ENCODE results near the gene COL5A1.
"Not testable (repeated sequence)": the region's sequence is repeated elsewhere in the genome, so short reads cannot be mapped to it uniquely, and the experiment has no call there.

Gene COL5A1

DNA sequence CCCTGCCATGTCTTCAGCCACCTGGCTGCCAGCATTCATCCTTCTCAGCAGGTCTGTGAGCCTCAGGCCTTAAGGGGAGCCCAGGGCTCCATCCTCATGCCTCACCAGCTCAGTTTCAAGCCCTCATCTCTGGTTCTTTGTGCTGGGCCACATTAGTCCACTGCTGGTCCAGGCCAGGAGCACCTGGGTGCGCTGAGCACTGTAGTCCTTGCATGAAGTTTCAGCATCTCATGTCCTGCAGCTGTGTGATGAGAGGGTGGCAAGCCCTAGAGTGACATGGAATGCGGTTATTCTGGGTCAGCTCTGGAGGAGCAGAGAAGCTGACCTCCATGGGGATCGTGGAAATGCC, 42.7 kb downstream of the COL5A1 start:
- Histone ChIP-seq H3K4me3 (no peak overlapping the region), H3K27ac (no peak overlapping the region)

DNA sequence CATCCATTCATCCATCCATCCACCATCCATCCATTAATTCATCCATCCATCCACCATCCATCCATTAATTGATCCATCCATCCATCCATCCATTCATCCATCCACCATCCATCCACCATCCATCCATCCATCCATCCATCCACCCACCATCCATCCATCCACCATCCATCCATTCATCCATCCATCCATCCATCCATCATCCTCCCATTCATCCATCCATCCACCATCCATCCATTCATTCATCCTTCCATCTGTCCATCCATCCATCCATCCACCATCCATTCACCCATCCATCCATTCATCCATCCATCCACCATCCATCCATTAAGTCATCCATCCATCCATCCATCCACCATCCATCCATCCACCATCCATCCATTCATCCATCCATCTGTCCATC, 43.3 kb downstream of the COL5A1 start:
- H3K27ac ChIP-seq, H3K4me3 ChIP-seq: not testable (repeated sequence)

DNA sequence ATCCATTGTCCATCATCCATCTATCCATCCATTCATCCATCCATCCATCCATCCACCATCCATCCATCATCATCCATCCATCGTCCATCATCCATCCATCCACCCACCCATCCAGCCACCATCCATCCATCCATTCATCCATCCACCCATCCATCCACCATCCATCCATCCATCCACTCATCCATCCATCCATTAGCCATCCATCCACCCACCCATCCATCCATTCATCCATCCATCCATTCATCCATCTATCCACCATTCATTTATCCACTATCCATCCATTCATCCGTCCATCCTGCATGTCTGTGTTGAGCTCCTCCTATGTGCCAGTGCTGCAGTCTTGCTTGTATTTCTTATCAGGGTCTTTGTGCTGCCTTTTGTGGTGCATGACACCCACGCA, 44.2 kb downstream of the COL5A1 start:
- Histone ChIP-seq H3K4me3 (no peak overlapping the region), H3K27ac (no peak overlapping the region)

DNA sequence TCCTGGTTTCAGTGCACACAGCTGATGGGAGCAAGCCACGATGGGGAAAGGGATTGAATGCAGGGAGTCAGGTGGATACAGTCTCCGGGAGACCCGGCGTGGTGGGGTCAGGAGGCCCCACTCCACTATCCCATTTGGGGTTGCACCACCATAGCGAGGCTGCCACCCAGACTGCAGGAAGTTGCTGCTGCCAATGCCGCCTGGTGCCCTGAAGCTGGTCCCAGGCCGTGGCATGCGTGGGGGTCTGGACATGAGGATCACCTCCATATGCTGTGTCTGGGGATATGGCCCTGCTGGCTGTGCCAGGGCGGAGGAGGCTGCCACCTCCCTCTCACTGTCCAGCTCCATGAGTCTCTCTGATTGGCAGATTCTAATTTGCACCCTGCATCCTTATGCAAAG, 45.3 kb downstream of the COL5A1 start:
- Histone ChIP-seq H3K27ac (no peak overlapping the region), H3K4me3 (no peak overlapping the region)

DNA sequence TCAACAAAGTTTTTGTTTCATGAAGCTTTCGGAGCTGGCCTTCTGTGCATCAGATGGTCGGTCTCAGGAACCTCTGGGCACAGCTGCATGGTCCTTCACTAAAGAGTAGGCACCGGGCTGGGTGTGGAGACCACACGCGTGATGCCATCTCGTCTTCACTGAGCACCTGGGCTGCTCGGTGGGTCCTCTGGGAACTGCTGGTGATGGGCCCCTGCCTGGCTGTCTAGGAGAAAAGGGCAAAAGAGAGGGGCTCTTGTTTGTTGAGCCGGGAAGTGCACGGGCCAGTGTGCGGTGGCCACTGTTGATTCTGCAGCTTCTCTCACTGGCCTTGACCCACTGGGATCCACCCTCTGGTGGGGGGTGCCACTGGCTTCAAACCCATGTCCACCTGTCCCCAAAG, 46.0 kb downstream of the COL5A1 start:
- Histone ChIP-seq H3K27ac (no peak overlapping the region), H3K4me3 (no peak overlapping the region)

DNA sequence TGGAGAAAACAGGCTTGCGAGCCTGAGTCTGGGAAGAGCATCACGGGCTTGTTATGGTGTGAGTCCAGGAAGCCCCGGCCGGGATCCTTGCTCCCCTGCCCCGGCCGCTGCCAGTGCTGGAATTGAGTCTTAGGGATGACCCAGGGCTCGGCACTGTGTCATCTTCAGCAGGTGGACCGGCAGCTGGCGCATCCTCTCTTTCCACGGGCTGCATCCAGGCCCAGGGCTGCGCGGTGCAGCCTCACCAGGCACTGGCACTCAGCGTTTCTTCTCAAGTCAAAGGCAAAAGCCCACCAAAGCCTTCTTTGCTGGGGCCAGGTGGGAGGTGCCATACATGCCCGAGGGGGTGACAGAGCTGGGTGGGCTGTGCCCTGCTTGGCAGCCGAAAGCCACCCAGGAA, 46.6 kb downstream of the COL5A1 start:
- no peak overlapping the region for H3K27ac ChIP-seq

DNA sequence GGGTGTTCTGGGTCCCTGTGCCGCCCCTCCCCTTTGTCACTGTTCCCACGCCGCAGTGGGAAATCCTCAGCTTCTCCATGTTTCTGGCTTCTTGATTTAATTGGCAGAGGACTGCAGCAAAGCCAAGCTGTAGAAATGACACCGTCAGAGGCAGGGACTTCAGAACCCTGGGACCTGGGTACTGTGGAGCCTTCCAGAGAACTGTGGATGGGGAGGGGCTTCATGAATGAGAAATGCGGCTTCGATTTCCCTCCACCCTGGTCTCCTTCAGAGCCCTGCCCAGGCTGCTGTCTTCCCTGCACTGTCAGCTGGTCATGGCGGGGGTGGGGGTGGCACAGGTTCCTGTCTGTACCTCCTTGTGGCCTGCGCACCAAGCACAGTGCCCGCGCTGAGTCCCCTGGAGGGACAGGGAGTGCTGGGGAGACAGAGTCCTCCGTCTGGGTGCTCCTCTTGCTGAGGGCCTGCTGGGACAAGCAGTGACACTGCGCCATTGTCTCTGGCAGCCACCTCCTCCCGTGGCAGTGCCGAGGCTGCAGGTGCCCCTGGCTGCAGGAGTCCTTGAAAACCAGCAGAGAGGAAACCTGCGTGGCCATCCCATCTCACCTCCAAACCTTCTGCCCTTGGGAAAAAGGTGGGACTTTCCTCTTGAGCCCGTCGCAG, 47.2 kb downstream of the COL5A1 start:
- no peak overlapping the region for H3K27ac ChIP-seq
- no peak overlapping the region for H3K4me3 ChIP-seq

More for the DNA sequence above, 46.6 kb downstream of the COL5A1 start:
- no peak overlapping the region for H3K4me3 ChIP-seq

DNA sequence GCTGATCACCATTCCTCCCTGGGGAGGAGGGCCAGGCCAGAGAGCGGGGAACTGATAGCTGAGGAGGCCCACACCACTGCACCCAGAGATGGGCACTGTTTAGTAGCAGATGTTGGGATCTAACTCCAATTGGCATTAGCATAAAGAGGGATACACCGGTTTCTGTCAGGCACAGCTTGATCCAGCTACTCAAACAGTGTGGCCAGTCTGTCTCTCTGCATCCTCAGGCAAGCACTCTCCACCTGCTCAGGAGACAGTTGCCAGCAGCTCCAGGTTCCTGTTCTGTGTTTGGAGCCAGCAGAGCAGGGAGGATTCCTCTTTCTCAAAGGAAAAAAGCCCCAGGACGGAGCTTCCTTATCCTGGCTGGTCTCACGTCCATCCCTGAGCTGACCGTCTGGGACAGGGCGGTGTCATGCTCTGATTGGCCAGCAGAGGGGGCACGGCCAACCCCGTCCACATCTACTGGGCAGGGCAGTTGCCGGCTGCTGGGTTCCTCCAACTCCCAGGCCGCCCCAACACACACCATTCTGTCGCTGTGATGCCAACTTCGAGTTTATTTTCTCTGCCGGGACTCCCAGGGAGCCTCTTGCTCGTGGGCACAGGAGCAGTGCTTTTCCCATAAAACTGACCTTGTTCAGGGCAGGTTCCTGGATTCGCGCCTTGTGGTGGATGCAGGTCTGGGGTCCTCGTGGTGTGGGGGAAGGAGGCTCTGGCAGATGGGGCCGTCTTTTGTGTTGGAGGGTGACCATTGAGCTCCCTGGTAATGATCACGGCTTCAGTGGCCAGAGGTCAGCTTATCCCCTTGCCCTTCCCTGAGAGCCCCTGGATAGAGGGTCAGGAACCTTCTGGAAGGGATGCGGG, 47.9 kb downstream of the COL5A1 start:
- H3K4me3 ChIP-seq = no peak overlapping the region
- H3K27ac ChIP-seq = peak overlapping the region in 2 of 21 experiments; percentile 1 to 57

DNA sequence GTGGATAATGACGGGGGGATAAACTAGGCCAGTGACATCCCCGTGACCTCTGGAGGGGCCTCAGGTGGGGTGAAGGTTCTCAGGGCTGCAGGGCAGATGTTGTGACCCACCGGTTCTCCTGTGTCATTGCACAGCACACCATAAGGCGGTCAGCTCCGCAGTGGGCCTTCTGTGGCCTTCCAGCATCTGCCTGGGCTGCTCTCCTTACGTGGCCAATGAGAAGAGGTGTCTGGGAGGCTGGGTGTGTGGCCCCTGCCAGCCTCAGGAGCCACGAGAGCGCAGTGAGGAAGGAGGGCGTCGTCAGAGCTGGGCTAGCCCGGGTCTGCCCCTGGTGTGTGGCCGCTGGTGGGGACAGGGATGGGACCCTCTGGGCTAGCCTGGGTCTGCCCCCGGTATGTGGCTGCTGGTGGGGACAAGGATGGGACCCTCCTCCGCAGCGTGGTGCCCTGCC, 48.7 kb downstream of the COL5A1 start:
- no peak overlapping the region for H3K4me3 ChIP-seq
- H3K27ac ChIP-seq = peak overlapping the region in 4 of 21 experiments; percentile 1 to 57 (median 38)

DNA sequence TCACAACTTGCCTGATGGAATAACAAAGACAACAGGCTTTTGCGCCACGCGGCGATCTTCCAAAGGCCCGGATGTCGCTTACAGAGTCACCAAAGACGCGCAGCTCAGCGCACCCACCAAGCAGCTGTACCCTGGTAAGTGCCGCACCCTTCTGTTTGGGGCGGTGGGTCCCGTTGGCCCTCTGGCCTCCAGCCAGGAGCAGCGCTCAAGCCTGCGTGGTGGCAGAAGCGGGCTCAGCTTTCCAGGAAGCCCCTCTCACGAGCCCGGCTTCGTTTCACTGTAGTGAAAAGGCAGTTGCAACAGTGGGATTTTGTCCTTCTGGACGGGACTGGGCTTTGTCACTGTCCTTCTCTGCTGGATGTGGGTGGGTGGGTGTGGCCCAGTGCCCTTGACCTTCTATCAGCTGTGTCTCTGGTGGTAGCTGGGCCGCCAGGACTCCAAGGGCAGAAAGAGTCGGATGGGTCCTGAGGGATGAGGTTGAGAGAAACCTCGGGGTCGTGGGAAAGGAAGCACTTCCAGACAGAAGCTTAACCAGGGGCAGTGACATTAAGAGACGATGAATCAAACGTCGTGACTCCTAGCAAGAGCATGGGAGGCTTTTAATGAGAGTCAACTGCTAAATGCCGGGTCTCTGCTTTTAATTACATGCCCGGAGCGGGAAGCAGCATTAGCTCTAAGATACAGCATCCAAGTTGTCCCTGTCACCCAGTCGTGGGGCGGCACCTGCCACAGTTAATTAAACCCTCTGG, 49.5 kb downstream of the COL5A1 start:
- peak overlapping the region in 5 of 21 experiments; percentile 1 to 57 (median 50) for H3K27ac ChIP-seq

DNA sequence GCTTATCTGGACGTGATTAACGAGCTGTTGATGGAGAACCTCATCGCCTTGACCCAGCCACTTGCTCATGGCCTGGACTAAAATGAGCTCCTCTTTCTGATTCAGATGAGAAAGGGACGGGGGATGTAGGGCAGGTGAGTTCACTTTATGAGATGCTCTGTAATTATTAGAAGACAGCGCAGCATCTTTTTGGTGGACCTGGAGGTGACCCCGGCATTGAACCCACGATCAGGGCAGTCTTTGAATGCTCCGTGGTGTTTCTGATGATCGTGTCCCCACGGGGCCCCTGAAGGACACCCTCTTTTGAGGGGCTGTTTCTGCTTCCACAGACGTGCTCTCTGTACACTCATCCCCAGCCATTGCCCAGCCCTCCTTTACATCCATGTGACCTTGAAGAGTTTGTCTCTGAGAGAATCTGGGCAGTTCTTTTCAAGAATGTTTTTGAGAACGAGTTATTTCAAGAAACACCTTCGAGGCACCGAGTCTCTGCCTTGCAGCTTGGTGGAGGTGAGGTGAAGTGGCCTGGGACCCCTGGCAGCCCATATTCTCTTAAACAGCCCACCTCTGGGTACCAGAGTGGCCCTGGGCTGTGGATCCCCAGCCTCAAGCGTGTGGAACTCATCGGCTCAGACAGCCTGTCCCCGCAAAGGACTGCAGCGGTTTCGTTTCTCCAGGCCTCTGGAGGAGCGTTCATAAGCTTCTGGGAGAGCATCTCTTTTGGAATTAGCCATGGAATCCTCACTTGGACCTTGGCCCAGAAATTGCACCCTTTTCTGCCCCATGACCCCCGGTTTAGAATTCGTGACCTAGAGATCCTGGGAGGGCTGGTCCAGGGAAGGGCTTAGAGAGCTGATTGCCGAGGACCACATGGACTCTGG, 50.3 kb downstream of the COL5A1 start:
- peak overlapping the region in 1 of 21 experiments; percentile 57 for H3K27ac ChIP-seq

More for the DNA sequence above, 49.5 kb downstream of the COL5A1 start:
- H3K4me3 ChIP-seq = no peak overlapping the region

DNA sequence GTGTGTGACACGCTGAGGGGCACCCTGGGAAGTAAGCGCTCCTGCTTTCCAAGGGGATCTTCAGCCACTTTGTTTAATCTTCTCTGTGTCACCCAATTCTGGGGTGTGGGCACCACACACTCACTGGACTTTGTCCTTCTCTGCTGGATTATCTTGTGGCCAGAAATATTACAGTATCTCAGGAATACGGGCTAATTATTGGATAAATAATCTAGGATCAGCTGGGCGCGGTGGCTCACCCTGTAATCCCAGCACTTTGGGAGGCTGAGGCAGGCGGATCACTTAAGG, 50.9 kb downstream of the COL5A1 start:
- H3K27ac ChIP-seq = no peak overlapping the region
- no peak overlapping the region for H3K4me3 ChIP-seq

More for the DNA sequence above, 50.3 kb downstream of the COL5A1 start:
- H3K4me3 ChIP-seq = no peak overlapping the region

DNA sequence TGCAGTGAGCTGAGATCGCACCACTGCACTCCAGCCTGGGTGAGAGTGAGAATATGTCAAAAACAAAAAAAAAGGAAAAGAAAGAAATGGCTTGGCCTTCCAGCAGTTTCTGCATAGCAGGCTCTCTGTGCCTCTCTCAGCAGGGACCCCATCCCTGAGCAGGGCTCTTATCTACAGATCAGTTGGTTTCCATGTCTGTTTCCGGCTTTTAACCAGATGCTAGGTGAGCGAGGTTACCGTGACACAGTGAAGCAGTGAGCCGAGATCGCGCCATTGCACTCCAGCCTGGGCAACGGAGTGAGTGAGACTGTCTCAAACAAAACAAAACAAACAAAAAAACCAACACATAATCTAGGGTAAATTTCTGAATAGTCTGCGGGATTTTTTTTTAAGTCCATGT, 51.4 kb downstream of the COL5A1 start:
- Histone ChIP-seq H3K4me3 (no peak overlapping the region), H3K27ac (no peak overlapping the region)

DNA sequence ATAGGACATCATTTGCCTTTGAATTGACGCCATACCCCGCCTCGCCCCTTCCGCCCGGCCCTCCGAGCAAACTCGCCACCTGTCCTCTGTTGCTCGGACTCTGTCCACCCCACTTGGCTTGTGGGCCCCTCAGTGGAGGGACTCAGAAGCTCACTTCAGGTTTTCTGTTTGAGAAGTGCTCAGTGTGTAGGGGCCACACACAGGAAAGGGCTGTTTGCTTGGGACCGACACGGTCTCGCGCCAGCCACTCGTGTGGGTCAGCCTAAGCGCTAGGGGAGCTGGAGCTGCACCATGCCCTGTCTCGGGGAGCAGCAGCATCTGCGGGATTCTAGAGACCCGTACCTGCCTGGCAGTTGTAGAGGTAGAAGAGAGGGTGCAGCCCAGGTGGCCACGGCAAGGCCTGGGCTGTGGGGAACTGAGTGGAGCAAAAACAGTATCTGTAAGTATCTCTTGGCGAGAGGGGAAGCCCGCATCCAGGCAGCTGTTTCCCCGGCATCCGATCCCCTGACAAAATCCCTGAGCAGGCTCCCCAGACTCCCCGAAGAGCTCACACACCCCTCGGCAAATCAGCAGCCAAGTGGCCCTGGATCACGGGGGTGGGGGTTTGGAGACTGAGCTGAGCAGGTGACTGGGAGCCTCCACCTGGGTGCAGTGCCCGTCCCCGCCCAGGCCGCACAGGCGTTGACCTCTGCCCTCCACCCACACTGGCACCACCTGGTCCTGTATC, 52.2 kb downstream of the COL5A1 start:
- H3K4me3 ChIP-seq = no peak overlapping the region
- H3K27ac ChIP-seq = no peak overlapping the region

DNA sequence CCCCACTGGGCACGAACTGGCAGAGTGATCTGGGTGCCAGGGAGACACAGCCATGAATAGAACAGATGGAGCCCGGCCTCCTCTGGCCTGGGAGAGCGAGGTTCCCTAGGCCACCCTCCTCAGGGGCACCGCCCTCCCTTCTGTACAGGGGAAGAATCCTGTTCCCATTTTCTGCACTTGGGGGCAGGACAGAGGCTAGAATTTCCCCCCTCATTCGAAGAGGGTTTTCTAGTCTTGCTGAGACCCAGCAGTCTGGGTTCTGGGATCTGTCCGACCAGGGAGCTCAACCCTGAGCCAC, 52.7 kb downstream of the COL5A1 start:
- Histone ChIP-seq H3K4me3 (no peak overlapping the region), H3K27ac (no peak overlapping the region)

DNA sequence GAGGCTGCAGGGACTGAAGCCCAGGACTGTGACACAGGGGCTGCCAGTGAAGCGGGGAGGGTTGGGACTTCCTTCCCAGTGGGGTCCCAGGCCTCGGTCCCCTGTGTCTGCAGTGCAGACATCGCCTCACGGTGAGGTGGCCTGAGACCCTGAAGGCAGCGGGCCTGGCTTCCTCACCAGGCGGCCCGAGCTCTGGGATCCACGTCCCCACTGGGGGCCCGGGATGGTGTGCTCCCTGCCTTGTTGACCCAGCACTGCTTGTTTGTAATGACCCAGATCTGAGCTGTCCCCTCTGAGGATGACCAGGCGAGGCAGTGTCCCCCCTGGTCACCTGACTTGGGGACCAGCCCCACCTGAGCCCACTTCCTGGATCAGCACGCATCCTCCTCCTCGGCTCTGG, 53.1 kb downstream of the COL5A1 start:
- H3K27ac ChIP-seq = no peak overlapping the region

DNA sequence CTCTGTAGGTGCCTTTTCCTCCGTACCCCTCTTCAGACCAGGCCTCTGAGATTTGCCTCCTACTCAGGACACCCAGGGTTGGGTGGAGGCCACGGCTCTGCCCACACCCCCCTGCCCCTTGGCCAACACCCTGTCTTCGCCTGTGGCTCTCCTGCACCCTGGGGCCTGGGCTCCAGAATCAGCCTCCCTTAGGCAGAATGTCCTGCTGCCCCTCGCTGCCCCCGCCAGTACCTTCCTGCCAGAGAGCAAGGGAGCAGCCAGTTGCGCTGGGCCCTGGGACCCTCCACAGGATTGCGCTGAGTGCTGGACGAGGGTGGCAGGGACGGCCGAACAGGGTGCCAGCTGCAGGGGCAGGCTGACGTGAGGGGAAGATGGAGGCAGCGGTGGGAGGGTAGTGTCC, 53.5 kb downstream of the COL5A1 start:
- no peak overlapping the region for H3K27ac ChIP-seq

More for the DNA sequence above, 53.1 kb downstream of the COL5A1 start:
- H3K4me3 ChIP-seq = no peak overlapping the region

DNA sequence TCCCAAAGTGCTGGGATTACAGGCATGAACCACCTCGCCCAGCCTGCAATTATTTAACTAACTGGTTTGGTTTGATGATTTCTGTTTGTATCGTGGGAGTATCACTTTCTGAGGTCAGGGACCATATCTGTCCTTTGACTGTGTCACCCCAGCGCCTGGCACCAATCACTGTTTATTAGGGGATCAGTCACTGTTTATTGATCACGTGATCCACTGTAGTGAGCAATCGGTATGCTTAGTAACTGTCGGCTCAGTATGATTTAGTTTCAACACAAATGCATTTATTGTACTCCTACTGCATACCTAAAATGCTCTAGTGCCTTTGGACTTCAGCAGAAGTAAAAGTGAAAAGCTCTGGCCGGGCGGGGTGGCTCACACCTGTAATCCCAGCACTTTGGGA, 54.8 kb downstream of the COL5A1 start:
- Histone ChIP-seq H3K27ac (no peak overlapping the region), H3K4me3 (no peak overlapping the region)

More for the DNA sequence above, 53.5 kb downstream of the COL5A1 start:
- no peak overlapping the region for H3K4me3 ChIP-seq

DNA sequence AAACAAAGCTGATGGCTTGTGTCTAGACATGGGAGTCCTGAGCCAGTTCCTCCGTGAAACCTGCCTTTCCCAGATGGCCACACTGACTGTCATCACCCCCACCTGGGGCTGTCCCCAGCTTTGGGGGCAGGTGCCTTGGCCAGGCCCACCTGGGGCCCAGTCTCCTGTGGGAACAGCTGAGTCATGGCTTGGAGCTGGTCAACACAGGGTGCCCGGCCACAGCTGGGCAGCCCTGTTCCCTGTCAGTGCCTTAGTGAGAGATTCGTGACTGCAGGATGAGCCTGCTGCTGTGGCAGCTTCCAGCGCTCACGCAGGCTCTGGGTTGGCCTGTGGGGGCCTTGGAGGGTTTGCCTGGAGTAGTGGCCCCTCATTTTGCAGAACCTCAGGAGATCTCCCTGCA, 56.5 kb downstream of the COL5A1 start:
- Histone ChIP-seq H3K4me3 (no peak overlapping the region), H3K27ac (no peak overlapping the region)
